Activated naive CD4-positive, alpha-beta T cell treated with anti-CD3 and anti-CD28 coated beads, Interleukin-2, amount 50 U/mL, for 16 hours (primary cell): ENCODE results near the gene TMEM170A.
"Not testable (repeated sequence)": the region's sequence is repeated elsewhere in the genome, so short reads cannot be mapped to it uniquely, and the experiment has no call there.

Source experiments
- DNase-seq: peaks from one replicate; pipeline ENCODE4 v3.0.0-alpha.2; 2020

The TMEM170A gene

DNA sequence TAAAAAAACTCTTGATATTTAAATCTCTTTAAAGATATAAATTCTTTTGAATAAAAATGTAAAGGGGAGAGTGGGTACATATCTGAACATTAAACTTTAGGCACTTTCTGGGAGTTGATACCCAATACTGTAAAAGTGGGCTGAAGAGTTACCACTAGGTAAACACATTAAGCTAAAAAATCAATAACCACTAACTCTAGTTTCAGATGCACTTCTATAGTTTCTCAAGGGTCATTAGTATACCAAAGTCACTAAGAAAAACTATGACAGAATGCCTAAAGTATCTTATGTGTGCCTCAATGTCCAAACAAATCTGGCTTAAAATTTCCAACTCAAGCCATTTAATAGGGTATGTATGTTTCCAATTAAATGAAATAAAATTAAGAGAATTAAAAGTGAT lies 18.1 kb downstream of the TMEM170A start:
- no peak for DNase-seq

GRCh38 chr16:75445298-75445697 lies 19.2 kb downstream of the TMEM170A start:
- no peak for DNase-seq

GRCh38 chr16:75443298-75443697 lies 21.2 kb downstream of the TMEM170A start:
- DNase-seq: no peak

DNA sequence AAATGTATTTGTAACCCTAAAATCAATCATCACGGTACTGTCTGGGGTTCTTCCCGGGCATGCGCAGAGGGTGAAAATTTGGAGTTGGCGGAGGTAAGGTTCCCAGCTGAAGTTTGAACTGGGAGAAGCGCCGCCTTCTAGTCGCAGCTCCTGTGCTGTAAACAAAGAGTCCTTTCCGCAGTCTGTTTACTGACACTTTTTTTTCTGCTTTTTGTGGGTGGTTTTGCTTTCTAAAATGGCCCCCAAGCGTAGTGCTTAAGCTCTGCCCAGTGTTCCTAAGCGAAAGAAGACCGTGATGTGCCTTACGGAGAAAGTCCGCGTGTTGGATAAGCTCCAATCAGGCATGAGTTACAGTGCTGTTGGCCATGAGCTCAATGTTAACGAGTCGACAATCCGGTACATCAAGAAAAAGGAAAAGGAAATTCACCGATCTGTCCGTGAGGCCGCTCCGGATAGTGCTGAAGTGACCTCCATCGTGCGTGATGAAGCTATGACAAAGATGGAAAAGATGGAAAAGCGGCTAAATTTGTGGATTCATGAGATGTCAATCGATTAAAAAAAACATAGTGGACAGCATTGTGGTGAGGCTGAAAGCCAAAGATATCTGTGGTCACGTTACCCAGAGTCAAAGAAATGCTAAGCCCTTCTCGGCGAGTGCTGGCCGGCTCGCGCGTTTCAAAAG lies 30.6 kb downstream of the TMEM170A start:
- DNase-seq: no peak

DNA sequence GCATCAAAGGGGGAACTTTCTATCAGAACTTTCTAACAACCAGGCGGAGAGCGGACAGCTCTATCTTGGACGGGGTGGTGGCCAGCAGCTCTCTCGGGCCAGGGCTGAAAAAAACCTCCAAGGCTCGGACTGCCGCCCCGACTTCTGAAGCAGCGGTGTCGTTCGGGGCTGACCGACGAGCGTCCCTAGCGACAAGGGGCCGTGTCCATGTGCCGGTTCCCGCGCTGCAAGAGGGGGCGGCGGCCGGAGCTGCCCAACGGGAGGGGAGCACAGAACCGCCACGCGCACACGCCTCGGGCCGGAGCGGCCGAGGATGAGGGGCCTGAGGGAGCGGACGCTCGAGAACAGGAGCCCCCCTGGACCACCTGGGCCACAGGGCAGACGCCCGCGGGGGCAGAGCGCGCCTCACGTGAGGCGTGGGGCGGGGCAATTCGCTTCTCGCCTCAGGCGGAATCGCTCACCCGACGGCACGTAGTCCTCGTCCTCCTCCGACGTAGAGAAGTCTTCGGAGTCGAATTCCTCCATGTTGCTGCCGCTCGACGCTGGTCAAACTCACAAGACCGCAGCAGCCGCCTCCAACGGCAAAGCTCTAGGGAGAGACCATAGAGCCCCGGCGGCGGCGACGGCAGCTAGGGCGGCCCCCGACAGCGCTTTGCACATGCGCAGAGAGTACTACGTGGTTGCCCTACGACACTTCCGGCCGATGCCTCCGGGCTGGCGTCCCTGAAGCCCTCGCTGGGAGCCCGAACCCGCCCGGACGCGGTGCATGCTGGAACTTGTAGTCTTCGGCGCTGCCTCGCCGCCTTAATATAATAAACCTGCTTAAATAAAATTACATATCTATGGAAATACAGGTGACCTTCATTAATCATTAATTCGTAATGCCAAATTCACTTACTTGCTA lies 31.4 kb downstream of the TMEM170A start, which contains the start of gene CFDP1:
Gene CFDP1, minus strand, starts transcription at position 676 of the 904 bp plus-strand sequence. Its CDS starts 151 bp downstream, at position 525.
- DNase-seq: peak; percentile 95

- DNase-seq: no peak
Observed at GRCh38 chr16:75429621-75430403, 34.7 kb downstream of the TMEM170A start.

DNA sequence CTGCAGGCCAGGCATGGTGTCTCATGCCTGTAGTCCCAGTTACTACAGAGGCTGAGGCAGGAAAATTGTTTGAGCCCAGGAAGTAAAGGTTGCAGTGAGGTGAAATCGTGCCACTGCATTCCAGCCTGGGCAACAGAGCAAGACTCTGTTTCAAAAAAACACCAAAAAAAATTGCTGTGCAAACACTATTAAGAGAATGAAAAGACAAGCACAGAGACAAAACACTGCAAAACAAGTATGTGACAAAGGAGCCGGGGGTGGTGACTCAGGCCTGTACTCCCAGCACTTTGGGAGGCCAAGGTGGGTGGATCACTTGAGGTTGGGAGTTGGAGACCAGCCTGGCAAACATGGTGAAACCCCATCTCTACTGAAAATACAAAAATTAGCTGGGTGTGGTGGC lies 38.0 kb downstream of the TMEM170A start:
- not testable (repeated sequence) for DNase-seq

DNA sequence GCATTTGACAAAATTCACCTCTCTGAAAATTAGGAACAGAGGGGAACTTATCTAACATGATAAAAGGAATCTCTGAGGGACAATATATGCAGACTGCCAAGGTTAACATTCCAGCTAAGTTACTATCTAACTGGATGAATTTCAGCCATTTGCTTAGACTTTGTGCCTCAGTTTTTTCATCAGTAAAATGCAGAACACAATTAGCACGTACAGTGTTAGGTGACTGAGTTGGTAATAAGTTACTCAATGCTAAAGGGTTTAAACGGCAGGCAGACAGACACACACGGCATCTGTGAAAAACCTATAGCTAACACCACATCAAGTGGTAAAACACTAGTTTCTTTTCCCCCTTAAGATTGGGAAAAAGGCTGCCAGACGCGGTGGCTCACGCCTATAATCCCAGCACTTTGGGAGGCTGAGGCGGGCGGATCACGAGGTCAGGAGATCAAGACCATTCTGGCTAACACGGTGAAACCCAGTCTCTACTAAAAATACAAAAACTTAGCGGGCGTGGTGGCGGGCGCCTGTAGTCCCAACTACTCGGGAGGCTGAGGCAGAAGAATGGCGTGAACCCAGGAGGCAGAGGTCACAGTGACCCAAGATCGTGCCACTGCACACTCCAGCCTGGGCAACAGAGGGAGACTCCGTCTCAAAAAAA lies 40.3 kb downstream of the TMEM170A start:
- DNase-seq: not testable (repeated sequence)

- DNase-seq: no peak
Observed at GRCh38 chr16:75423723-75424104, 40.8 kb downstream of the TMEM170A start.

- DNase-seq: no peak
Observed at GRCh38 chr16:75421820-75422126, 42.7 kb downstream of the TMEM170A start.

- peak; percentile 16 for DNase-seq
Observed at GRCh38 chr16:75420987-75421819, 43.3 kb downstream of the TMEM170A start.

DNA sequence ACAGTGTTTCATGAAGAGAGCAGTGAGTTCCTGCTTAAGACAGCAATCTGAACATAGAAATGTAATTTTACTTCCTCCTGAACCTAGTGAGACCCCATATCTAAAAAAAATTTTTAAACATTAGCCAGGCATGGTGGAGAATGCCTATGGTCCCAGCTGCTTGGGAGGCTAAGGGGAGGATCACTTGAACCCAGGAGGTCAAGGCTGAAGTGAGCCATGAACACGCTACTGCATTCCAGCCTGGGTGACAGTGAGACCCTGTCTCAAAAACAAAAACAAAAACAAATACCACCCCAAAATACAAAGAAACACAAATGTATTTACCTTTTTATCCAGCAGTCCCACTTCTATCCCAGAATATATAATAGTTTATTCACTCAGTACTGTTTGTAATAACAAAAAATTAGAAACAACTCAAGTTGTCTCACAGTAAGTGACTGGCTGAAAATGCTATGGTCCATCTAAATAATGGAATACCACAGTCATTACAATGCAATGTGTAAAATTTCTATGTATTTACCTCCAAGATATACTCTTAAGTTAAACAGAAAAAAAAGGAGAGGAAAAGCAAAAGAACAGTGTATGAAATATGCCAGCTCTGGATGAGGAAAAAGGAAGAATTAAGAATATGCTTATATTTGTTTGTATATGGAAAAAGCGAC lies 47.5 kb downstream of the TMEM170A start:
- no peak for DNase-seq

DNA sequence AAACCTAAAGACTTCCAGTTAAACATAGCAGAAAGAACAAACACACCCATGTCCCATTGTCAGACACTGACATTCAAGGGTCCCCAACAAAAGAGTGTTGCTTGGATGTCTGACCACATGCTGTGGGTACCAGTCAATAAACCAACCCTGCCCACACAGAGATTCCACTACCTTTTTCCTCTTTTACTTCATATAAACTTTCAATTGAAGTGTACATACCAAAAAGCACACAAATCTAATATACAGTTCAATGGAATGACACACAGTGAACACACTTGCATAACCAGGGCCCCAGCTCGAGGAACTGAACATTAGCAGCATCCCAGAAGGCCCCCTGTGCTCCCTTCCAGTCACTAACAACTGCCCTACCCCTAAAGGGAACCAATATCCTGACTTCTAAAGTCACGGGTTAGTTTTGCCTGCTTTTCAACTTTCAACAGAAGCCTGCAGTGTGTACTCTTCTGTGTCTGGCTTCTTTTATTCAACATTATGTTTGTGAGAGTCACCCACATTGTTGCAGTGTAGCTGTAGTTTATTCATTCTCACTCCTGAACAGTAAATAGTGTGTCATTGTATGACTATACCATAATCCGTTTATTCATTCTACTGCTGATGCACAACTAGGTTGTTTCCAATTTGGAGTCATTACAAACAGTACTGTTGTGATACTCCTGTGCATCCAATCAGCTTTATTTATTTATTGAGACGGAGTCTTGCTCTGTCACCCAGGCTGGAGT lies 49.2 kb downstream of the TMEM170A start:
- no peak for DNase-seq

GRCh38 chr16:75413951-75414350 lies 50.5 kb downstream of the TMEM170A start:
- no peak for DNase-seq

- DNase-seq: no peak
Observed at GRCh38 chr16:75406943-75407342, 57.5 kb downstream of the TMEM170A start.

GRCh38 chr16:75402821-75403475 lies 61.5 kb downstream of the TMEM170A start:
- no peak for DNase-seq

GRCh38 chr16:75402159-75402820 lies 62.2 kb downstream of the TMEM170A start:
- DNase-seq: no peak

DNA sequence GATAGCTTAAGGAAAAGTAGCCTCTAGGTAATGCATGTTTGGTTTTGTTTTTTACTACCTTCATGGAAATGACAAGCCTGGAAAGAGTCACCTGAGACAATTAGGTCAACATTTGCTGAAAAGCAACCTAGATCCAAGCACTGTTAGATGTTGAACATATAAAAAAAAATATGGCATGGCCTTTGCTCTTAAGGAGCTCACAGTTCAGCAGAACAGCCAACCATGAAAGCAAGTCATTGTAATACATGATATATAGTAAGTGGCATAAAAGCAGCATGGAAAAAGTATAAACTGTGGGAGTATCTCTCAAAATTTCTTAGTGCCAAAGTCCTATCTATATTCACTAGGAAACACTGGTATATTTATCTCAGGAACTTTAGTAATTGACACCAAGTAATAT lies 62.8 kb downstream of the TMEM170A start:
- DNase-seq: no peak

GRCh38 chr16:75398333-75398732 lies 66.2 kb downstream of the TMEM170A start:
- no peak for DNase-seq

- DNase-seq: no peak
Observed at GRCh38 chr16:75394941-75395340, 69.5 kb downstream of the TMEM170A start.
